Measurements from ENCODE around the gene NAP1L1. TPM values are rescaled to one million over a fixed set of nuclear protein-coding genes. Genes with fewer than 3 reads are reported as not detected.

The NAP1L1 gene
- total RNA-seq, 4 donors from 2014 or later, result 175 to 544 (median 399) TPM

DNA sequence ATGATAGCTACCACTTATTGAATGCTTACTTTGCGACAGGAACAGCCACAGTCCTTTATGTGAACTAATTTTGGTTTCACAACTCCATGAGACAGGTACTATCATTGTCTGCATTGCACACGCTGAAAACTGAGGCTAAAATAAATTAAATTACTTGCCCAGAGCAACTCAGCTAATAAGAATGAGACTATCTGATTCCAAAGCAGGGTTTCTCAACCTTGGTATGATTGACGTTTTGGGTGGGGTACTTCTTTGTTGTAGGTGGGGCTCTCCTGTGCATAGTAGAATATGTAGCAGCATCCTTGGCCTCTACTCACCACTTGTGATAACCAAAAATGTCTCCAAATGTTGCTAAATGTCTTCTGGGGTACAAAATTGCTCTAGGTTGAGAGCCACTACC lies 62.0 kb downstream of the NAP1L1 start:
- intact Hi-C loops (cut with DNase I; ENCODE audit: low total_unique reads), result no loop called here

GRCh38 chr12:76020731-76021672 lies 63.5 kb downstream of the NAP1L1 start:
- Histone ChIP-seq H3K4me3 (no peak overlapping the region), H3K27me3 (no peaks in the 10 kb centered on the region), H3K9me3 (no peaks in the 10 kb centered on the region), H3K27ac (peak overlapping the region; percentile 40 to 51), H3K4me1 (no peaks in the 10 kb centered on the region), H3K36me3 (no peaks in the 10 kb centered on the region)
- TF ChIP-seq POLR2A (IDR thresholded peaks at IDR 0.05) (no peak), CTCF (IDR thresholded peaks at IDR 0.05) (no peak)
- peak in 1 of 2 donors; percentile 25 for DNase-seq
- intact Hi-C loops (cut with DNase I; ENCODE audit: low total_unique reads), result no loop called here

More for the DNA sequence above, 62.0 kb downstream of the NAP1L1 start:
- no peak overlapping the region for H3K27ac ChIP-seq
- no peak overlapping the region for H3K4me3 ChIP-seq
- no peaks in the 10 kb centered on the region for H3K36me3 ChIP-seq
- DNase-seq, result no peak
- TF ChIP-seq CTCF (IDR thresholded peaks at IDR 0.05) (no peak), POLR2A (IDR thresholded peaks at IDR 0.05) (no peak)
- no peaks in the 10 kb centered on the region for H3K9me3 ChIP-seq
- no peaks in the 10 kb centered on the region for H3K4me1 ChIP-seq
- H3K27me3 ChIP-seq, result no peaks in the 10 kb centered on the region

GRCh38 chr12:76020281-76020680 lies 64.2 kb downstream of the NAP1L1 start:
- Histone ChIP-seq H3K27ac (peak overlapping the region; percentile 40 to 51), H3K4me3 (no peak overlapping the region), H3K36me3 (no peaks in the 10 kb centered on the region), H3K9me3 (no peaks in the 10 kb centered on the region), H3K4me1 (no peaks in the 10 kb centered on the region), H3K27me3 (no peaks in the 10 kb centered on the region)
- TF ChIP-seq CTCF (IDR thresholded peaks at IDR 0.05), result no peak
- TF ChIP-seq POLR2A (IDR thresholded peaks at IDR 0.05), result no peak
- intact Hi-C loops (cut with DNase I; ENCODE audit: low total_unique reads), result no loop called here
- no peak for DNase-seq

- intact Hi-C loops (cut with DNase I; ENCODE audit: low total_unique reads), result no loop called here
Measured at GRCh38 chr12:76018672-76019071, 65.8 kb downstream of the NAP1L1 start.

More at GRCh38 chr12:76018672-76019071, 65.8 kb downstream of the NAP1L1 start:
- Histone ChIP-seq H3K9me3 (no peaks in the 10 kb centered on the region), H3K4me1 (no peaks in the 10 kb centered on the region), H3K27ac (no peak overlapping the region), H3K4me3 (no peak overlapping the region), H3K36me3 (no peaks in the 10 kb centered on the region), H3K27me3 (no peaks in the 10 kb centered on the region)
- TF ChIP-seq POLR2A (IDR thresholded peaks at IDR 0.05) (no peak), CTCF (IDR thresholded peaks at IDR 0.05) (no peak)
- no peak for DNase-seq

Measured in uterus (tissue), 4 donors.